Urothelium cell line (cell line): ENCODE data around the gene TADA3.
A peak's percentile ranks its signal among the peaks of the same experiment; 100 is the strongest.

Experiments used
- DNase-seq: peaks from one replicate; pipeline ENCODE4 v3.0.0; 2011; ENCODE audit warnings: low spot score, mixed read lengths
- FAIRE-seq: peaks from 2 replicates; lab custom pipeline; 2011; peaks lifted over from hg19 to GRCh38; lab: Jason Lieb, UNC

Gene TADA3, protein sequence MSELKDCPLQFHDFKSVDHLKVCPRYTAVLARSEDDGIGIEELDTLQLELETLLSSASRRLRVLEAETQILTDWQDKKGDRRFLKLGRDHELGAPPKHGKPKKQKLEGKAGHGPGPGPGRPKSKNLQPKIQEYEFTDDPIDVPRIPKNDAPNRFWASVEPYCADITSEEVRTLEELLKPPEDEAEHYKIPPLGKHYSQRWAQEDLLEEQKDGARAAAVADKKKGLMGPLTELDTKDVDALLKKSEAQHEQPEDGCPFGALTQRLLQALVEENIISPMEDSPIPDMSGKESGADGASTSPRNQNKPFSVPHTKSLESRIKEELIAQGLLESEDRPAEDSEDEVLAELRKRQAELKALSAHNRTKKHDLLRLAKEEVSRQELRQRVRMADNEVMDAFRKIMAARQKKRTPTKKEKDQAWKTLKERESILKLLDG

DNA sequence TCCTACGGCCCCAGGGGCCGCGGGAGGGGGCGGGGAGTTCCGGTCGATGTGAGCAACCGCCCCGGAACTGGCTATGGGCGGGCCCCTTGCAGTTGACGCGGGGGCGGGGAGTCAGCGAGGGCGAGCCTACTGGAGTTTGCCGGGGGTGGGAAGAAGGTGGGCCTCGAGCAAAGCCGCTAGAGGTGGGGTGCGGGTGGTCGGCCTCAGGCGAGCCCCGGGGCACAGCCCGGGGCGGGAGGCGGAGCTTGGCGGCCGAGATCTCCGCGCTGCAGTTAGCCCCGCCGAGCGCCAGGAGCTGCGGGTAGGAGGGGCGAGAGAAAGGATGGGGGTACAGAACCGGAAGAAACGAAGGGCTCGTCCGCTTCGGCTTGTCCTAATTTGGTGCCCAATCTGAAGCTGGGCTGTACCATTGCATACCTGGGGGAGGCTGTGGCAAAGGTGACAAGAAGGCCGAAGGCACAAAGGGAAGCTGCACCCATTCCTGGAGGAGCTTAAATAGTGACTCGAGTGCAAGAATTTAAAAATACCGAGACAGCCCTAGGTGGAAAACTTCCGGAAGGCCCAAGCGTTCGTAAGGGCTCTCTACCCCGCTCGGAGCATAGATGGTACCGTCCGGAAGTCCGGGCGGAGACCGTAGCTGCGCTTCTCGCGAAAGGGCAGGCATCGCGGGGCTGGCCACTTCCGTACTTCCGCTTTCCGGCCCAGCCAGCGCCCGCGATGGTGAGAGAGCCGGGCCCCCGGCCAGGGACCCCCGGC, at the start of gene TADA3, which contains the start of gene ARPC4:
TSS of gene TADA3 (minus strand) at position 69 of the 756 bp plus-strand sequence. CDS start 1,007 bp downstream, outside the sequence.
TSS of gene ARPC4 (plus strand) at position 678 of the 756 bp plus-strand sequence. CDS start at position 718, 40 bp downstream.
- DNase-seq = peak; percentile 96
- no peak for FAIRE-seq

DNA sequence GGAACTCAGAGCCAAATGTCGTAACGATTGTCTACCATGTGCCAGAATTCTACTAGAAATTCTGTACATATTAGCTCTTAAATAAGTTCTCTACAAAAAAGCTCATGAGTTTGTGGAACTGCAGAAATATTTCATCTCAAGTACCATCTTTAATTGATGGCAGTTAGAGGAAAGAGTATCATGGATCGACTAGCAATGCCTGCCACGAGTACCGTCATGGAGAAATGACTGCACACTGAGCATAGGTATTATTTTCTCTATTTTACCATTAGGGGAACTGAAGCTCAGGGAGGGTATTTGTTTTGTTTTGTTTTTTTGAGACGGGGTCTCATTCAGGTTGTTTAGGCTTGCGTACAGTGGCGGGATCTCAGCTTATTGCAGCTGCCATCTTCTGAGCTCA, 48.7 kb upstream of the TADA3 start:
- DNase-seq = no peak
- FAIRE-seq = no peak

DNA sequence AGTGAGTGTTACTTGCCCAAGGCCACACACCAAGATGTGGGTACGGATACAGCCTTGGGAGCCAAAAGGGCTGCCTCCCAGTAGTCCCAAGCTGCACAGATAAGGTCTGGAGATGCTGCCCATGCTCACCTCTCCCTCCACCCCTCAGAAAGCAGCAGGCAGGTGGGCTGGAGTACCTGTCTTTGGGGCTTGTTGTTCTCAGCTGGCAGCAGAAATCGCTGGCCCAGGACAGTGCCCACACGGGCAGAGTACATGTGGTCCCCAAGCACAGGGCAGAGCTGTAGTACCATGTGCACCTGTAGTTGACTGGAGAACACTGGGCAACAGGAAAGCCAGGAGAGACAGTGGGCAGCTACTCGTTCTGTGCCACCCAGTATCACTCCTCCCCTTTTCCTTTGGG, 46.6 kb upstream of the TADA3 start:
- DNase-seq (no peak), FAIRE-seq (no peak)

DNA sequence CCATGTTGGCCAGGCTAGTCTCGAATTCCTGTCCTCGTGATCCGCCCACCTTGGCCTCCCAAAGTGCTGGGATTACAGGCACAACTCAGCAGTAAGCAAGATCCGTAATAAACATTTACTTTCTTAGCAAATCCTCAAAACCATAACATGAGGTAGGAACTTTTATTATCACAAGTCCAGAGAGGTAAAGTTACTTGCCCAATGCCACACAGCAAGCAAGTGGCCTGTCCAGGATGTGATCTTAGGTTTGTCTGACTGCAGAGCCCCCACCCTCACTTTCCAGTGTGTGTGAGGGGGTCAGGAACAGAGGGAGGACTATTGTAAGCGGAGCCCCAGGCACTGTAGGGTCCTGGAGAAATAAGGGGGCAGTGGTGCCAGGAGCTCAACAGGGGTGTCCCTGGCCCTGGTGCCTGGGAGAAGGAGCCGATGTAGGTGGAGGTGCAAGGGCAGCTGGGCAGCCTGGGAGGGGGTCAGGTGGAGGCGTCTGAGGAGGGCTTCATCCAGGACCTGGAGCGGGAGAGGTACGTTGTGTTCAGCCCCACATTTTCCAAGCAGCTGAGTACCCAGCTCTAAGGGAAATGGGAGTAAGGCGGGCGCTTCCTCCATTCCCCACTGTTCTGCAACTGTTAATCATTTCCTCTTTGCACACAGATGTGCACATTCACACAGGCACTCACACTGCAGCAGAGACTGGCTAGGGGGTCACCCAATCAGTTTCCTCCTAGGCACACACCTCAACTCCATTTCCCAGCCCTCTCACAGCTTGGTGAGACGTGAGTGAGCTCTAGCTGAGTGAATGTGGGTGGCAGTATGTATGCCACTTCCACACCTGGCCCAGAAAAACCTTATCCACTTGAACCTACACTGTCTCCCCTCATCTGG, 45.7 kb upstream of the TADA3 start:
- DNase-seq (no peak), FAIRE-seq (no peak)

DNA sequence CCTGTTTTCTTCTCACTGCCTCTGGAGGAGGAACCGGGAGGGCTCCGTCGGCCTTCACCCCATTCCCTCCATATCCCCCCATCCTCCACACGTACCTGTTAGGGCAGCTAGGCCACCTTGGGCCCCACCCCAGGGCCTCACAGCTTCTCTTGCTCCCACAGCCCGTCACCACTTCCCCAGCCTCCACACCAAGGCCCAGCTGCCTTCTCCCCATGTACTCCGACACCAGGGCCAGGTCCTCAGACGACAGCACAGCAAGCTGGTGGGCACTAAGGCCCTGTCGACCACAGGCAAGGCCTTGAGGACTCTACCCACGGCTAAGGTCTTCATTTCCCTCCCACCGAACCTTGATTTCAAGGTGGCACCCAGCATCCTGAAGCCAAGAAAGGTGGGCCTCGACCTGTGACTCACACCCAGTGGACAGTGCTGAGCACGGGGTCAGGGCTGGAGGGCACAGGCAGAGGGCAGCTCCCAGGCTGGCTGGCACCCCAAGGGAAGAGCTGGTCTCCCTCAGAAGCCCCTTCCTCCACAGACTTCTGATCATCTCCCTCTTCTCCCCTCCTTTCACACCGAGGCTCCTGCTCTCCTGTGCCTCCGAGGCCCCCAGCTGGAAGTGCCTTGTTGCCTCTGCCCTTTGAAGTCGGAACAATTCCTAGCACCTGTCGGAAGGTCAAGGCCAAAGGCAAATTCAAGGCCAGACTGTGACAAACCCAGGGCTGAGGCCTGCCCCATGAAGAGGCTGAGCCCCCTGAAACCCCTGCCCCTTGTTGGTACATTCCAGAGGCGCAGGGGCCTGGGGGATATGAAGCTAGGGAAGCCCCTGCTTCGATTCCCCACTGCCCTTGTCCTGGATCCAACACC, 42.5 kb upstream of the TADA3 start:
- DNase-seq = no peak
- FAIRE-seq = no peak

DNA sequence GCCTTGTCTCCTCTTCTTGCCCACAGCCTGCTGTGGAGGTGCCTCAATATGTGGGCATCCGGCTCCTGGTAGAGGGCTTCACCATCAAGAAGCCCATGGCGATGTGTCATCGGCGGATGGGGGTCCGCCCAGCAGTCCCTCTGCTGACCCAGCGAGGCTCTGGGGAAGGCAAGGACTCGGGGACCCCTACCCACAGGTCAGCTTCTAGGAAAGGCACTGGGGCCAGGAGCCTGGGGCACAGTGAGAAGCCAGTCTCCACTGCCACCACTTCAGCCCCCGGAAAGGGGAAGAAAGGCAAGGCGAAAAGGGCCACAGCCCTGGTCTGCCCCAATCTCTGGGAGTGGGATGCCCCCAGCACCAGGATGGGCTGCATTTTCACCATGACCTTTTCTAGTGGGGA, 40.8 kb upstream of the TADA3 start:
- FAIRE-seq (no peak), DNase-seq (no peak)

DNA sequence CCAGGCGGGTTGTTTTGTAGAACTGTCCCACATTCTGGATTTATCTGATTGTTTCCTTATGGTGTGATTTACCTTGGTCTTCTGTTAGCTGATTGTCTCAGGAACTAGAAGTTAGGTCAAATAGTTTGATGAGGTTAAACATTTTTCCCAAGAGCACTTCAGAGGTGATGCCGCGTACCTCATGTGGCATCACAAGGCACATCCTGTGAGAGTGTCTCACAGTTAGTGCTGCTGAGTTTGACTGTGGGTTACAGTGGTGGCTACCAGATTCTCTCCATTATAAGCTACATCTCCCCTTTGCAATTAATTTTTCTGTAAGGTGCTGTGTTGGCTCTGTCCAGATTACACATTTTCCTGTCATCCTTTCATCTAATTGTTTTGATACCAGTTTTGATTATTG, 39.0 kb upstream of the TADA3 start:
- DNase-seq = no peak
- FAIRE-seq = no peak

DNA sequence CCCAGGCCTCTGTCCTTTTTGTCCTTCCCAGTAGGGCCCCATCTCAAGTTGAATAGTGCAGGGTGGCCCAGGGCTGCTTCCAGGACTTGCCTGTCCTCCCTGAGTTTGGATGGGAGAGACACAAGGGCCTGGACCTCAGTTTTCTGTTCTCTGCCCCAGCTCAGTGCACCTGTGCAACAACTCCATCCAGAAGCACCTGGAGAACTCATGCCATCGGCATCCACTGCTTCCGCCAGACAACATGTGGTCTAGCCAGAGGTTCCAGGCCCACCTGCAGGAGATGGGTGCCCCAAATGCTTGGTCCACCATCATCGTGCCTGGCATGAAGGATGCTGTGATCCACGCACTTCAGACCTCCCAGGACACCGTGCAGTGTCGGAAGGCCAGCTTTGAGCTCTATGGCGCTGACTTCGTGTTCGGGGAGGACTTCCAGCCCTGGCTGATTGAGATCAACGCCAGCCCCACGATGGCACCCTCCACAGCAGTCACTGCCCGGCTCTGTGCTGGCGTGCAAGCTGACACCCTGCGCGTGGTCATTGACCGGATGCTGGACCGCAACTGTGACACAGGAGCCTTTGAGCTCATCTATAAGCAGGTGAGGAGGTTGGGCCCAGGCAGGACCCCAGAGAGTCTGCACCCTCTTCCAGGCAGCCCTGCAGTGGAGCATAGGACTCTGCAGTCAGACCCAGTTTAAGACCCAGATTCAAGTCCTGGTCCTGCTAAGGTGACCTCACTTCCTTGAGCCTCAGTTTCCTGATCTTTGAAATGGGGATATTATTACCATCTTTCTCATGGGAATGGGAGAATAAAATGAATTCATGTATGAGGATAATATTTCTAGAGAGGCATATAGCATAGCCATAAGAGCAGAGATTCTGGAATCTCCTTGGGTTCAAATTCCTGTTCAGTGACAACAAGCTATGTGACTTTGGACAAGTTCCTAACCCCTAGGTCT, 36.8 kb upstream of the TADA3 start:
- DNase-seq (no peak), FAIRE-seq (no peak)

DNA sequence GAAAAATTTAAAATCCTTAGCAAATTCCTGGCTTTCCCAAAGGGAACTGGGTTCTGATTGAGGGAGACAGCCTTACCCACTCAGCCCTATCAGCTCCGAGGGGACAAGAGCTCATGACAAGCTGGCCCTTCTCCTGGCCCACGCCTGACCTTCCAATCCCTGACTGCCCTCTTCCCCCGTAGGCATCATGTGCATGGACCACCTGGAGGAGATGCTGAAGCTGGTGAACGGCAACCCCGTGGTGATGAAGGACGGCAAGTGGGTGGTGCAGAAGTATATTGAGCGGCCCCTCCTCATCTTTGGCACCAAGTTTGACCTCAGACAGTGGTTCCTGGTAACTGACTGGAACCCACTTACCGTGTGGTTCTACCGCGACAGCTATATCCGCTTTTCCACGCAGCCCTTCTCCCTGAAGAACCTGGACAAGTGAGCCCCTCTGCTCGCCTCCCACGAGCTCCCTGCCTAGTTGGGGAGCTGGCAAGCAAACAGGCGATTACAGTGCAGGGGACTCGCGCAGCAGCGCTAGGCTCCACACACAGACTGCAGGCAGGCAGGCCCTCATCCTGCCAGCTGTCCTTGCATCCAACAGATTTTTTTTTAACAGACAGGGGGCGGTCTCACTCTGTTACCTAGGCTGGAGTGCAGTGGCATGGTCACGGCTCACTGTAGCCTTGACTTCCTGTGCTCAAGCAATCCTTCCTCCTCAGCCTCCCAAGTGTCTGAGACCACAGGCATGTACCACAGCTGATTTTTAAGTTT, 34.7 kb upstream of the TADA3 start:
- FAIRE-seq = no peak
- DNase-seq = no peak

DNA sequence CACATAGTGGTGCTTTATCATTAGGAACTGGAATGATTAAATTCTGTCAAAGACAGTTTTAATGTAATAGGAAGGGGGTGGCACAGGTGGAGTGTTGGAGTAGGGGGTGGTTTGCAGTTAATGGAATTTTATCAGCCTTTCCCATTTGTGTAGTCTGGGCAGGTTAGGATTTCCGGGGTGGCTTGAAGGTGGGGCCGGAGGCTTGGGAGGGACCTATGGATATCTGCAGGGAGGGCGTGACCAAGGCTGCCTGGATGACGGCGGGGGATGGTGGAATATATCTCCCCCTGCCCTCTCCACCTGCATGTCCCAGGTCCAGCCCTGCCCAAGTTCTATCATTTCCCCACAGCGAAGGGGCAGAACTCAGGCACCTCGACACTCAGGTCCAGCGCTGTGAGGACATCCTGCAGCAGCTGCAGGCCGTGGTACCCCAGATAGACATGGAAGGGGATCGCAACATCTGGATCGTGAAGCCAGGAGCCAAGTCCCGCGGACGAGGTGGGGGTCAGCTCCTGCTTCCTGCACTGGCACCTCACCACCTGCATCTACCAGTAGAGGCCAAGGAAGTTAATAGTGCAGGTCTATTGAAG, 33.3 kb upstream of the TADA3 start:
- FAIRE-seq (no peak), DNase-seq (no peak)

DNA sequence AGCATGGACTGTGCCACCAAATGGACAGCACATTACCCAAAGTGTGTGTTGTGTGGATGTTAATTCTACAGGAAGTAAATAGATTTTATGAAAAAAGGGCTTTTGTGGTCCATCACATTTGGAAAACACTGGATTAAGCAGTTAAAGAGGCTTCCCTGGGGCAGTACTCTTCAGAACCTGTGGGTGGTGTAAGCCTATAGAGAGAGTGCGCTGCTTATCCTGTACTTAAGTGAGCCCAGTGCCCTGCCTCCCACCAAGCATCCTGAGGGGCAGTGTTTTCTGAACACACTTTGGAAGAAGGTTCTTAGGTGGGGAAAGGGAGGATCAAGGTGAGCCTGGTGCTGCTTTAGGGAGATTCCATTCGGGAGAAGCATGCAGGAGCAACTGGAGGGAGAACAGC, 28.7 kb upstream of the TADA3 start:
- FAIRE-seq = no peak
- DNase-seq = no peak

DNA sequence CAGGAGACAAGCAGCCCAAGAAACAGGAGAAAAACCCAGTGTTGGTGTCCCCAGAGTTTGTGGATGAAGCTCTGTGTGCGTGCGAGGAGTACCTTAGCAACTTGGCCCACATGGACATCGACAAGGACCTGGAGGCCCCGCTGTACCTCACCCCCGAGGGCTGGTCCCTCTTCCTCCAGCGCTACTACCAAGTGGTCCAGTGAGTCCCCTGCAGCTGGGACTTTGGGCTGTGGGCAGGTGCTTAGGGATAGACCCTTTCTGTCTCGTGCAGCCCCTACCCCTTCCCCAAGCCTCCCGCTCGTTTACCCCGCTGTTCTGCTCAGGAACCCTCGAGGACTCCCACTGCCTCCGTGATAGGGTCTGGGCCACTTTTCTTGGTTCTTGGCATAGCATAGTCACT, 28.3 kb upstream of the TADA3 start:
- no peak for FAIRE-seq

DNA sequence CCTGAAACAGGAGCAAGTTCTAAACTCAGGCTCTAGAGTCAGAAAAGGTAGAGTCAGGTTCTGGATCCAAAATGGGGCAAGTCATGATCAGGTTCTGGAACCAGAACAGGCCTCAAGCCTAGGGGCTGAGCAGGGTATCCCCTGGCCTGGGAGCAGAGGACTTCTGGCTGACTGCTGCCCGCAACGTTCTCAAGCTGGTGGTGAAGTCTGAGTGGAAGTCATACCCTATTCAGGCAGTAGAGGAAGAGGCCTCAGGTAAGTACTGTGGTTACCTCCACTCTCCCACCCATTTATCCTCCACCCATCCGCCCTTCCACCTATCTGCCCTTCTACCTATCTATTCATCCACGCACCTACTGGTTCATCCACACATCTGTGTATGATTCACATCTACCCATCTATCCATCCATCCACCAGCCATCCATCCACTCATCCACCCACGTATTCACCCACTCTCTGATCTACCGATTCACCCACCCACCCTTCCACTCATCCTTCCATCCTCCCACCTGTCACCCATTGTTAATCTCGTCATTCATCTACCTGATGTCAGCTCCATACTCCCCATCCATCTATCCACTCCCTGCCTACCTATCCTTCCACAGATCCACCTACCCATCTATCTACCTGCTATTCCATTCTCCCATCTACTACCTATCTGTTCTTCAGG, 26.5 kb upstream of the TADA3 start:
- FAIRE-seq (peak; percentile 62), DNase-seq (no peak)

More for the DNA sequence above, 28.3 kb upstream of the TADA3 start:
- DNase-seq = no peak

DNA sequence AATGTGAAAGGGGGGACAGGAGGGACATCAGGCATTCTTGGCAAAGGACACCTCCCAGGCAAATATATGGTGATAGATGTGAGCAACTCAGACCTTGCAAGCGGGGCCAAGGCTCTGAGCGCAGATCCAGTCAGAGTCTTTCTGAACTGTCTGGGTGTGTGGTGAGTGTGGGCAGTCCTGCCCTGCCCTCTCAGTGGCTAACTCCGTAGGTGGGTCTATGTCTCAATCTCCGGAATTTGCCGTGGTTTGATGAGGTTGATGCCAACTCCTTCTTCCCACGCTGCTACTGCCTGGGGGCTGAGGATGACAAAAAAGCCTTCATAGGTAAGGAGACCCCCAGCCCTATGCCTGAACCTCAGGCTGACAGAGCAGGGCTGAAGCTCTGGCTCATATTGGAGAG, 25.2 kb upstream of the TADA3 start:
- DNase-seq (no peak), FAIRE-seq (no peak)

DNA sequence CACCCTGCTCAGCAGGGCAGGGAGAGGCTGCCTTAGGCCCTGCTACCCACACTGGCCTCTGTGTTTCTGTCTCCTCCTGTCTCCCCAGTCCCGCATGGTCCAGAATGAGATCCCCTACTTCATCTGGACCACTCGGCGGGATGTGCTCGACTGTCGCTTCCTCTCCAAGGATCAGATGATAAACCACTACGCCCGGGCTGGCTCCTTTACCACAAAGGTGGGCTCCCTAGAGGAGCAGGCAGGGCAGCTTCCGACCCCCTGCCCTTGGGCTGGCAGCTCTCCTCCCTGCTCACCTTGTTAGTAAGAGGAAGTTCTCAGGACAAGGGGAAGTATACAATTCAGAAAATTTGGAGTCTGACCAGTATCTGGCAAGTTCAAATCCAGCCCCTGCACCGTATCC, 23.7 kb upstream of the TADA3 start:
- DNase-seq (no peak), FAIRE-seq (no peak)

DNA sequence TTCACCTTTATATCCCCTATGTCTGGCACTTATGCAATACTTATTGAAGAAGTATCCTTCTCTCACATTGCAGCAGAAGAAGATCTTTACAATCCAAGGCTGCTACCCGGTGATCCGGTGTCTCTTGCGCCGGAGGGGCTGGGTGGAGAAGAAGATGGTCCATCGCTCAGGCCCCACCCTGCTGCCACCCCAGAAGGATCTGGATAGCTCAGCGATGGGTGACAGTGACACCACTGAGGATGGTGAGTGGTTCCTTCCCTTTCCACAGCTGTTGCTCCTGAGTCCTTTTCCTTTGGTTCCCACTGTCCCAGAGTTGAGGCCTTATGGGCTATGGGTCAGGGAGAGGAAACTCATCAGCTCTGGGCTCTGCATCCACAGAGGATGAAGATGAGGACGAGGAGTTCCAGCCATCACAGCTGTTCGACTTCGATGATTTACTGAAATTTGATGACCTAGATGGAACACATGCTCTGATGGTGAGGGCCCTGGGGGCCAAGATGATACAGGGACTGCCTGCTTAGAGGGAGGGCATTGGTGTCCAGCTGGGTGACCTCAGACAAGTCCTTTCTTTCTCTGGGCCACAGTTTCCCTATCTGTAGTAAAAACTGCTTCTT, 20.7 kb upstream of the TADA3 start:
- DNase-seq (no peak), FAIRE-seq (no peak)

DNA sequence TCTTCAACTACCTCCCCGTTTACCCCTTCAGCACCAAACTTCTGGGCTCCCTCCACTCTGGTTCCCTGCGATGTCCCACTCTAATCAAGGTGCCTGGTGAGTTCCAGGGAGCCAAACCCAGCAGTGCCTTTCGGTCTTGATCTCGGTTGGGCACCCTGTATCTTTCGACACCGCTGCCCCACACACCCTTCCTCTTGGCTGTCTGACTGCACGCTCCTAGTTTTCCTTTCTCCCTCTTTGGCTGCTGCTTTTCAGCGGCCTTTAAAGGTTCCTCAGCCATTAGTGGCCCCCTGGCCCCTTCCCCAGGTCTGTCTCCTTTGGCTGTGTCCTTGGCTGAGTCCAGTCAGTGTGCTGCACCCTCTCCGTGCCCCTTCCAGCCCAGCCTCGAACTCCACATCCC, 18.6 kb upstream of the TADA3 start:
- DNase-seq = no peak
- FAIRE-seq = no peak
